Measurements from ENCODE around the gene NPR1.

DNA sequence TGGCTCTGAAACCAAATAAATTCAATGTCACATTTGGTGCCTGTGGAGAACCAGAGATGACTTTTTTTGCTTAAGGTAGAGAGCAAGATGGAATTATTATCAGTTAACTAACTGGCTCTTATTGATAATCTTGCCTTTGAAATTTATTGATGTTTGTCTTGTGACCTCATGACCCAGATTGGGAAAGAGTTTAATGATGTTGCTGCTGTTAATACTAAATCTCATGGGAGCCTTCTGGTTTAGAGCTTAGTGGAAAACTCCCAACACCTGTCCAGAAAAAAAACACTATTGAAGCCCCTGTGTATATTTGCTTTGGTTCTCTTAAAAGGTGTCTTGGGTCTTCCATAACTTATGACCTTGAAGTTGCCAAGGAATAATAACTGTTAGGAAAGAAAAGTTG is 34.7 kb upstream of the NPR1 start:
- TF ChIP-seq CTCF (IDR thresholded peaks at IDR 0.05; ENCODE audit: insufficient read depth, low read length, poor library complexity, severe bottlenecking) (no peak), EZH2phosphoT487 (conservative IDR thresholded peaks at IDR 0.05; ENCODE audit: low read length) (no peak)
